K562 (cell line): Measurements from ENCODE around the gene SIGLEC11. TPM values are rescaled to one million over a fixed set of nuclear protein-coding genes. Genes with fewer than 3 reads are reported as not detected.
A peak's percentile ranks its signal among the peaks of the same experiment; 100 is the strongest.

ENCODE experiments used
- CREB1 ChIP-seq, 2 experiments: sonication (generic) in 1 of 2; formaldehyde crosslinking in 1 of 2; IDR thresholded peaks; 2 replicates each; pipeline versions ENCODE4 v1.6.1 to v1.8.0; 2012 to 2022; ENCODE audit warnings: inconsistent platforms in 1 of 2, mild to moderate bottlenecking in 1 of 2, missing genetic modification reagents in 1 of 2, moderate library complexity in 1 of 2
- ERF ChIP-seq: fragments of 450-650 bp; formaldehyde crosslinking; IDR thresholded peaks from 2 replicates; pipeline ENCODE4 v1.4.0; 2020; ENCODE audit warnings: mild to moderate bottlenecking, mixed read lengths
- ETS2 ChIP-seq: IDR thresholded peaks from 2 replicates; pipeline ENCODE4 v1.6.1; 2016; ENCODE audit warnings: borderline replicate concordance, missing genetic modification characterization, mild to moderate bottlenecking, moderate library complexity, missing compliant biosample characterization; ENCODE audit not compliant: poor library complexity, severe bottlenecking
- GABPB1 ChIP-seq: sonication (generic); formaldehyde crosslinking; IDR thresholded peaks from 2 replicates; pipeline ENCODE4 v1.8.0; 2022; ENCODE audit warnings: mild to moderate bottlenecking, missing genetic modification reagents
- HDAC2 ChIP-seq: fragments of 450-650 bp; IDR thresholded peaks from 2 replicates; pipeline ENCODE4 v1.6.1; 2016; ENCODE audit warnings: mild to moderate bottlenecking
- KLF13 ChIP-seq: fragments of 450-650 bp; IDR thresholded peaks from 2 replicates; pipeline ENCODE4 v1.6.1; 2016; ENCODE audit warnings: missing genetic modification characterization, low read depth, mild to moderate bottlenecking, missing compliant biosample characterization, moderate library complexity, borderline replicate concordance
- LCOR ChIP-seq: sonication (generic); formaldehyde crosslinking; IDR thresholded peaks from 2 replicates; pipeline ENCODE4 v1.8.0; 2022; ENCODE audit warnings: mild to moderate bottlenecking, missing genetic modification reagents
- NFIC ChIP-seq: fragments of 450-650 bp; IDR thresholded peaks from 2 replicates; pipeline ENCODE4 v1.6.1; 2017; ENCODE audit warnings: mild to moderate bottlenecking, inconsistent platforms
- RCOR1 ChIP-seq, 2 experiments: IDR thresholded peaks; 2 replicates each; pipeline ENCODE4 v1.6.1; 2012; ENCODE audit warnings: low read depth in 2 of 2, low read length in 2 of 2, borderline replicate concordance in 1 of 2, improper control_type of control experiment in 1 of 2
- SAFB2 ChIP-seq: fragments of 200-400 bp; formaldehyde crosslinking; IDR thresholded peaks from 2 replicates; pipeline ENCODE4 v1.6.1; 2018; ENCODE audit warnings: borderline replicate concordance, low read length, low read depth, moderate library complexity; ENCODE audit not compliant: severe bottlenecking
- SIN3A ChIP-seq, 2 experiments: fragments of 150-350 bp in 1 of 2; IDR thresholded peaks; 2 replicates each; pipeline ENCODE4 v1.6.1; 2011 to 2016; ENCODE audit warnings: borderline replicate concordance in 2 of 2, low read depth in 2 of 2, low read length in 2 of 2, mild to moderate bottlenecking in 2 of 2, moderate library complexity in 2 of 2; ENCODE audit not compliant: control insufficient read depth in 1 of 2
- TOE1 ChIP-seq, 2 experiments: fragments of 450-650 bp in 1 of 2; sonication (generic) in 1 of 2; formaldehyde crosslinking in 1 of 2; IDR thresholded peaks; 2 replicates each; pipeline versions ENCODE4 v1.7.1 to v1.8.0; 2016 to 2022; ENCODE audit warnings: borderline replicate concordance in 2 of 2, mild to moderate bottlenecking in 2 of 2, antibody characterized with exemption in 1 of 2, inconsistent platforms in 1 of 2, low read depth in 1 of 2, missing genetic modification reagents in 1 of 2, moderate library complexity in 1 of 2
- TSC22D4 ChIP-seq: fragments of 450-650 bp; IDR thresholded peaks from 2 replicates; pipeline ENCODE4 v1.6.1; 2016; ENCODE audit warnings: missing genetic modification characterization, missing biosample characterization, control low read depth
- ZNF263 ChIP-seq: sonication (generic); formaldehyde crosslinking; IDR thresholded peaks from 2 replicates; pipeline ENCODE4 v1.8.0; 2022; ENCODE audit warnings: mild to moderate bottlenecking, missing genetic modification reagents, borderline replicate concordance
- ZNF507 ChIP-seq: conservative IDR thresholded peaks from 2 replicates; pipeline ENCODE4 v1.6.1; 2017; ENCODE audit warnings: missing genetic modification characterization, missing compliant biosample characterization
- ZNF780A ChIP-seq: fragments of 250-450 bp; sonication (Bioruptor Pico); IDR thresholded peaks from 2 replicates; pipeline ENCODE4 v1.5.0; 2021; ENCODE audit warnings: mild to moderate bottlenecking
- polyA plus RNA-seq, 8 experiments: library from polyadenylated mRNA; depleted of rRNA in 4 of 8; stranded (reverse) in 5 of 8; unstranded in 3 of 8; fragments of >200 nt; fragmentation: Nextera tagmentation in 2 of 8; fragmentation: Illumina TruSeq in 1 of 8; extraction: Ambion mirVana in 2 of 8; extraction: Trizol in 1 of 8; gene quantifications; 2 replicates each; pipeline versions ENCODE4 v1.2.1 to v1.2.3, GENCODE V29; 2011 to 2014; ENCODE audit warnings: inconsistent platforms in 1 of 8, missing spikeins in 1 of 8
- total RNA-seq, 7 experiments: library from RNA; depleted of rRNA in 6 of 7; stranded (reverse); fragments of >200 nt in 6 of 7; fragmentation: Illumina TruSeq in 2 of 7; extraction: Trizol in 2 of 7; gene quantifications; 2 replicates each; pipeline versions ENCODE4 v1.2.1 to v1.2.3, GENCODE V29; 2011 to 2021; ENCODE audit warnings: low replicate concordance in 1 of 7
- TF ChIP-seq, protein P1 (sequence below): conservative IDR thresholded peaks from 2 replicates; pipeline ENCODE4 v1.6.1; 2011; ENCODE audit warnings: low read depth, mild to moderate bottlenecking, low read length; ENCODE audit not compliant: control insufficient read depth
- TF ChIP-seq, protein P2 (sequence below): fragments of 250-450 bp; sonication (Bioruptor Pico); IDR thresholded peaks from 2 replicates; pipeline ENCODE4 v1.5.1; 2021; ENCODE audit warnings: mild to moderate bottlenecking
- TF ChIP-seq, protein P3 (sequence below): sonication (generic); formaldehyde crosslinking; IDR thresholded peaks from 2 replicates; pipeline ENCODE4 v1.8.0; 2023; ENCODE audit warnings: mild to moderate bottlenecking, missing genetic modification reagents

Gene SIGLEC11
- total and polyA plus RNA-seq, 9 of the 15 experiments (the other 6 are each of a cell fraction or from before 2014, with no cell fraction given): not detected

DNA sequence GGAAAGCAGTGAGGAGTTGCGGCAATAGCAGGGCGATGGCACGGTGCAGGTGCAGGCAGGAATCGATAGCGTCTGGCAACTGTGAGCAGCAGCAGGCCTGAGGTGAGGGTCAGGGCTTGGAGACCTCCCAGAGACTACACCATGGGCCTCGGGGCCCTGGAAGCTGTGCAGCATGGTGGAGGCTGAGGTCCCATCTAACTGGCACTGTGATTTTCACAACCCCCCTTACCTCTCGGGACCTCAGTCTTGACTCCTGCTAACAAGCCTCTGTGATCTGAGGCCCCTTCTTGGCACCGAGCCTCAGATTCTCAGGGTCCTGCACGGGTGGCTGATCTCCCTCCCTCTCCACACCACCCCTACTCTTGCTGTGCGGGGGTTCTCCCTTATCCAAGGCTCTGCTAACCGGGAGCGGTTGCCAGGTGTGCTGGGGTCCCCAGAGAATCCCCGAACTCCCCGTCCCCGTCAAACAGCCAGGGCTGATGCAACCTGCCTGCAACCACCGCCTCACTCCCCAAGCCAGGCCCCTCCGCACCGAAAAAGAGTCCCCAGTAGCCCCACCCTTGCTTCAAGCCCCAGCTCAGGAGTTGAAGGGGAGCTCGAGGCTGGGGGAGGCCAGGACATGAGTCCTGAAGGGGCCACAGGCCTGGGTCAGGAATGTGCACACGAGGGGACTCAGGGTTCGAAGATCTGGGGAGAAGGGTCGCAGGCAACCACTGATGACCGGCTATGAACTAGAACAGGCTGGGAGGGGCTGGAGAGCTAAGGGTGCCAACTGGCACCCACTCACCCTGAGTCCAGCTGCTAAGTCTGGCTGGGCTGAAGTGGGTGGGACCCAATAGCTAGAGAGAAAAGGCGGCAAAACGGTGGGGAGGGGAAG lies 36.7 kb downstream of the SIGLEC11 start (continued):
- TF ChIP-seq TOE1 (IDR thresholded peaks at IDR 0.05; ENCODE audit: borderline replicate concordance) (no peak; the same call in 1 of the 2 replicates), TOE1 (CRISPR knock-in tag; IDR thresholded peaks at IDR 0.05; ENCODE audit: borderline replicate concordance, low read depth) (no peak), CREB1 (IDR thresholded peaks at IDR 0.05) (no peak), CREB1 (CRISPR knock-in tag; IDR thresholded peaks at IDR 0.05) (no peak), NFIC (no peak), TSC22D4 (tag) (no peak), ETS2 (no peak), LCOR (CRISPR knock-in tag) (no peak), ZNF263 (CRISPR knock-in tag) (no peak), SAFB2 (no peak), ZNF780A (no peak), SIN3A (IDR thresholded peaks at IDR 0.05; ENCODE audit: borderline replicate concordance in 2 of 2, control insufficient read depth in 1 of 2, low read depth in 2 of 2, low read length in 2 of 2) (no peak), KLF13 (tag) (no peak; the same call in 1 of the 2 replicates), HDAC2 (no peak), GABPB1 (CRISPR knock-in tag) (no peak), ERF (CRISPR knock-in tag) (no peak), RCOR1 (IDR thresholded peaks at IDR 0.05; ENCODE audit: borderline replicate concordance in 1 of 2, low read depth in 2 of 2, low read length in 2 of 2) (peak in 1 of 2 experiments; percentile 54; a peak in 1 of 4 replicates), ZNF507 (tag) (no peak)
- TF ChIP-seq, protein P1, sequence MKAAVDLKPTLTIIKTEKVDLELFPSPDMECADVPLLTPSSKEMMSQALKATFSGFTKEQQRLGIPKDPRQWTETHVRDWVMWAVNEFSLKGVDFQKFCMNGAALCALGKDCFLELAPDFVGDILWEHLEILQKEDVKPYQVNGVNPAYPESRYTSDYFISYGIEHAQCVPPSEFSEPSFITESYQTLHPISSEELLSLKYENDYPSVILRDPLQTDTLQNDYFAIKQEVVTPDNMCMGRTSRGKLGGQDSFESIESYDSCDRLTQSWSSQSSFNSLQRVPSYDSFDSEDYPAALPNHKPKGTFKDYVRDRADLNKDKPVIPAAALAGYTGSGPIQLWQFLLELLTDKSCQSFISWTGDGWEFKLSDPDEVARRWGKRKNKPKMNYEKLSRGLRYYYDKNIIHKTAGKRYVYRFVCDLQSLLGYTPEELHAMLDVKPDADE: no peak
- TF ChIP-seq, protein P2, sequence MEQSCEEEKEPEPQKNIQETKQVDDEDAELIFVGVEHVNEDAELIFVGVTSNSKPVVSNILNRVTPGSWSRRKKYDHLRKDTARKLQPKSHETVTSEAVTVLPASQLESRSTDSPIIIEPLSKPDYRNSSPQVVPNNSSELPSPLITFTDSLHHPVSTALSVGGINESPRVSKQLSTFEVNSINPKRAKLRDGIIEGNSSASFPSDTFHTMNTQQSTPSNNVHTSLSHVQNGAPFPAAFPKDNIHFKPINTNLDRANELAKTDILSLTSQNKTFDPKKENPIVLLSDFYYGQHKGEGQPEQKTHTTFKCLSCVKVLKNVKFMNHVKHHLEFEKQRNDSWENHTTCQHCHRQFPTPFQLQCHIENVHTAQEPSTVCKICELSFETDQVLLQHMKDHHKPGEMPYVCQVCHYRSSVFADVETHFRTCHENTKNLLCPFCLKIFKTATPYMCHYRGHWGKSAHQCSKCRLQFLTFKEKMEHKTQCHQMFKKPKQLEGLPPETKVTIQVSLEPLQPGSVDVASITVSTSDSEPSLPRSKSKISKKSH (CRISPR knock-in tag): no peak
- TF ChIP-seq, protein P3, sequence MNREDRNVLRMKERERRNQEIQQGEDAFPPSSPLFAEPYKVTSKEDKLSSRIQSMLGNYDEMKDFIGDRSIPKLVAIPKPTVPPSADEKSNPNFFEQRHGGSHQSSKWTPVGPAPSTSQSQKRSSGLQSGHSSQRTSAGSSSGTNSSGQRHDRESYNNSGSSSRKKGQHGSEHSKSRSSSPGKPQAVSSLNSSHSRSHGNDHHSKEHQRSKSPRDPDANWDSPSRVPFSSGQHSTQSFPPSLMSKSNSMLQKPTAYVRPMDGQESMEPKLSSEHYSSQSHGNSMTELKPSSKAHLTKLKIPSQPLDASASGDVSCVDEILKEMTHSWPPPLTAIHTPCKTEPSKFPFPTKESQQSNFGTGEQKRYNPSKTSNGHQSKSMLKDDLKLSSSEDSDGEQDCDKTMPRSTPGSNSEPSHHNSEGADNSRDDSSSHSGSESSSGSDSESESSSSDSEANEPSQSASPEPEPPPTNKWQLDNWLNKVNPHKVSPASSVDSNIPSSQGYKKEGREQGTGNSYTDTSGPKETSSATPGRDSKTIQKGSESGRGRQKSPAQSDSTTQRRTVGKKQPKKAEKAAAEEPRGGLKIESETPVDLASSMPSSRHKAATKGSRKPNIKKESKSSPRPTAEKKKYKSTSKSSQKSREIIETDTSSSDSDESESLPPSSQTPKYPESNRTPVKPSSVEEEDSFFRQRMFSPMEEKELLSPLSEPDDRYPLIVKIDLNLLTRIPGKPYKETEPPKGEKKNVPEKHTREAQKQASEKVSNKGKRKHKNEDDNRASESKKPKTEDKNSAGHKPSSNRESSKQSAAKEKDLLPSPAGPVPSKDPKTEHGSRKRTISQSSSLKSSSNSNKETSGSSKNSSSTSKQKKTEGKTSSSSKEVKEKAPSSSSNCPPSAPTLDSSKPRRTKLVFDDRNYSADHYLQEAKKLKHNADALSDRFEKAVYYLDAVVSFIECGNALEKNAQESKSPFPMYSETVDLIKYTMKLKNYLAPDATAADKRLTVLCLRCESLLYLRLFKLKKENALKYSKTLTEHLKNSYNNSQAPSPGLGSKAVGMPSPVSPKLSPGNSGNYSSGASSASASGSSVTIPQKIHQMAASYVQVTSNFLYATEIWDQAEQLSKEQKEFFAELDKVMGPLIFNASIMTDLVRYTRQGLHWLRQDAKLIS: peak; percentile 67; the same call in 1 of the 2 replicates
